ENCODE results near the gene ENPP3. TPM values are rescaled to one million over a fixed set of nuclear protein-coding genes. Genes with fewer than 3 reads are reported as not detected.

Gene ENPP3
- polyA plus RNA-seq, 1 donor from 2014 or later, result 0.50 TPM

- TF ChIP-seq EP300 (conservative IDR thresholded peaks at IDR 0.05; ENCODE audit: poor library complexity, severe bottlenecking) (no peak), EZH2 (IDR thresholded peaks at IDR 0.05; ENCODE audit: borderline replicate concordance, insufficient read depth, low read length, poor library complexity, severe bottlenecking) (no peak), REST (IDR thresholded peaks at IDR 0.05; ENCODE audit: borderline replicate concordance) (no peak), MXI1 (conservative IDR thresholded peaks at IDR 0.05; ENCODE audit: poor library complexity, severe bottlenecking) (no peak), POLR2AphosphoS5 (IDR thresholded peaks at IDR 0.05) (no peak), CTCF (IDR thresholded peaks at IDR 0.05; ENCODE audit: poor library complexity, severe bottlenecking) (no peak), SMC3 (conservative IDR thresholded peaks at IDR 0.05; ENCODE audit: poor library complexity) (no peak), TAF1 (IDR thresholded peaks at IDR 0.05; ENCODE audit: low read depth) (no peak), RAD21 (conservative IDR thresholded peaks at IDR 0.05) (no peak)
- Histone ChIP-seq H3K79me2 (replicated peaks; ENCODE audit: insufficient read depth, low read length) (no peaks in the 10 kb centered on the region), H3K36me3 (ENCODE audit: insufficient read depth, low read length) (no peaks in the 10 kb centered on the region), H3K27me3 (ENCODE audit: insufficient read depth, low read depth, low read length) (no peaks in the 10 kb centered on the region), H3K4me2 (ENCODE audit: low read length) (no peak overlapping the region), H3K27ac (ENCODE audit: low read length) (no peak overlapping the region), H3F3A (ENCODE audit: insufficient read depth, low read length, poor library complexity, severe bottlenecking) (no peaks in the 10 kb centered on the region), H2AFZ (ENCODE audit: low read depth, low read length) (no peak overlapping the region), H3K4me3 (ENCODE audit: low read length) (no peak overlapping the region), H3K9me2 (ENCODE audit: insufficient read depth, low read length) (no peaks in the 10 kb centered on the region), H3K9ac (ENCODE audit: low read length) (no peak overlapping the region), H4K20me1 (ENCODE audit: insufficient read depth) (no peaks in the 10 kb centered on the region), H3K9me3 (ENCODE audit: low read length) (no peaks in the 10 kb centered on the region)
Observed at GRCh38 chr6:131787079-131787478, 150.0 kb downstream of the ENPP3 start.

GRCh38 chr6:131787766-131788712, 150.9 kb downstream of the ENPP3 start:
- Histone ChIP-seq H3K27ac (ENCODE audit: low read length) (no peak overlapping the region), H3K36me3 (ENCODE audit: insufficient read depth, low read length) (no peaks in the 10 kb centered on the region), H3K4me3 (ENCODE audit: low read length) (no peak overlapping the region), H3K79me2 (replicated peaks; ENCODE audit: insufficient read depth, low read length) (no peaks in the 10 kb centered on the region), H3K9me3 (ENCODE audit: low read length) (no peaks in the 10 kb centered on the region), H3K4me2 (ENCODE audit: low read length) (no peak overlapping the region), H2AFZ (ENCODE audit: low read depth, low read length) (no peak overlapping the region), H4K20me1 (ENCODE audit: insufficient read depth) (no peaks in the 10 kb centered on the region), H3K9ac (ENCODE audit: low read length) (no peak overlapping the region), H3F3A (ENCODE audit: insufficient read depth, low read length, poor library complexity, severe bottlenecking) (no peaks in the 10 kb centered on the region), H3K9me2 (ENCODE audit: insufficient read depth, low read length) (no peaks in the 10 kb centered on the region), H3K27me3 (ENCODE audit: insufficient read depth, low read depth, low read length) (no peaks in the 10 kb centered on the region)
- TF ChIP-seq REST (IDR thresholded peaks at IDR 0.05; ENCODE audit: borderline replicate concordance) (no peak), EP300 (conservative IDR thresholded peaks at IDR 0.05; ENCODE audit: poor library complexity, severe bottlenecking) (no peak), MXI1 (conservative IDR thresholded peaks at IDR 0.05; ENCODE audit: poor library complexity, severe bottlenecking) (no peak), POLR2AphosphoS5 (IDR thresholded peaks at IDR 0.05) (no peak), SMC3 (conservative IDR thresholded peaks at IDR 0.05; ENCODE audit: poor library complexity) (no peak), CTCF (IDR thresholded peaks at IDR 0.05; ENCODE audit: poor library complexity, severe bottlenecking) (no peak), TAF1 (IDR thresholded peaks at IDR 0.05; ENCODE audit: low read depth) (no peak), EZH2 (IDR thresholded peaks at IDR 0.05; ENCODE audit: borderline replicate concordance, insufficient read depth, low read length, poor library complexity, severe bottlenecking) (no peak)
